HepG2 (cell line): ENCODE measurements around the gene ZNF3. TPM values are rescaled to one million over a fixed set of nuclear protein-coding genes. Genes with fewer than 3 reads are reported as not detected.

Source experiments
- AHDC1 ChIP-seq: sonication (generic); formaldehyde crosslinking; IDR thresholded peaks from 2 replicates; pipeline ENCODE4 v1.5.1; 2020; ENCODE audit warnings: mild to moderate bottlenecking, missing genetic modification reagents, borderline replicate concordance
- AKAP8 ChIP-seq: sonication (generic); formaldehyde crosslinking; IDR thresholded peaks from 2 replicates; pipeline ENCODE4 v1.5.1; 2020; ENCODE audit warnings: mild to moderate bottlenecking, missing genetic modification reagents
- EED ChIP-seq: sonication (generic); formaldehyde crosslinking; IDR thresholded peaks from 2 replicates; pipeline ENCODE4 v1.5.0; 2020; ENCODE audit warnings: mild to moderate bottlenecking, missing genetic modification reagents
- GPBP1L1 ChIP-seq: sonication (generic); formaldehyde crosslinking; IDR thresholded peaks from 2 replicates; pipeline ENCODE4 v1.5.0; 2020; ENCODE audit warnings: mild to moderate bottlenecking, missing genetic modification reagents
- GTF2F1 ChIP-seq: fragments of 150-350 bp; IDR thresholded peaks from 2 replicates; pipeline ENCODE4 v1.6.1; 2014; ENCODE audit warnings: low read length
- MTA3 ChIP-seq: sonication (generic); formaldehyde crosslinking; IDR thresholded peaks from 2 replicates; pipeline ENCODE4 v1.4.0; 2020; ENCODE audit warnings: missing genetic modification reagents
- MTF1 ChIP-seq: sonication (generic); formaldehyde crosslinking; IDR thresholded peaks from 2 replicates; pipeline ENCODE4 v1.5.0; 2020; ENCODE audit warnings: missing genetic modification reagents
- NR1H2 ChIP-seq: sonication (generic); formaldehyde crosslinking; IDR thresholded peaks from 2 replicates; pipeline ENCODE4 v1.8.1; 2022; ENCODE audit warnings: low read depth, missing genetic modification reagents, borderline replicate concordance
- RBFOX2 ChIP-seq: fragments of 200-400 bp; formaldehyde crosslinking; IDR thresholded peaks from 2 replicates; pipeline ENCODE4 v1.6.1; 2017; ENCODE audit warnings: low read depth, mild to moderate bottlenecking, low read length
- SCMH1 ChIP-seq: sonication (generic); formaldehyde crosslinking; IDR thresholded peaks from 2 replicates; pipeline ENCODE4 v1.9.0; 2021; ENCODE audit warnings: missing genetic modification reagents, mild to moderate bottlenecking, borderline replicate concordance
- SOX13 ChIP-seq, 3 experiments: fragments of 450-650 bp in 1 of 3; sonication (generic) in 1 of 3; formaldehyde crosslinking in 1 of 3; IDR thresholded peaks in 2 of 3; conservative IDR thresholded peaks in 1 of 3; 2 replicates each; pipeline versions ENCODE4 v1.5.0 to v1.6.1; 2016 to 2020; ENCODE audit warnings: antibody characterized with exemption in 1 of 3, mild to moderate bottlenecking in 1 of 3, missing compliant biosample characterization in 1 of 3, missing genetic modification reagents in 1 of 3, moderate library complexity in 1 of 3
- SP1 ChIP-seq, 2 experiments: fragments of 450-650 bp in 1 of 2; sonication (generic) in 1 of 2; formaldehyde crosslinking in 1 of 2; IDR thresholded peaks; 2 replicates each; pipeline versions ENCODE4 v1.4.0 to v1.6.1; 2016 to 2020; ENCODE audit warnings: missing genetic modification reagents in 1 of 2
- YY1 ChIP-seq: IDR thresholded peaks from 2 replicates; pipeline ENCODE4 v1.6.1; 2011; ENCODE audit warnings: low read length, low read depth, moderate library complexity, mild to moderate bottlenecking; ENCODE audit not compliant: insufficient read depth, insufficient replicate concordance
- ZNF512B ChIP-seq: sonication (generic); formaldehyde crosslinking; IDR thresholded peaks from 2 replicates; pipeline ENCODE4 v1.5.1; 2020; ENCODE audit warnings: missing genetic modification reagents, mild to moderate bottlenecking, borderline replicate concordance
- polyA plus RNA-seq, 8 experiments: library from polyadenylated mRNA; depleted of rRNA in 3 of 8; stranded (reverse) in 7 of 8; unstranded in 1 of 8; fragments of >200 nt; fragmentation: Illumina TruSeq in 4 of 8; extraction: Trizol in 4 of 8; gene quantifications; 2 replicates each; pipeline versions ENCODE4 v1.2.1 to v1.2.3, GENCODE V29; 2011 to 2016; ENCODE audit warnings: low read depth in 4 of 8, missing spikeins in 1 of 8, mixed read lengths in 1 of 8; ENCODE audit not compliant: insufficient read depth in 1 of 8
- total RNA-seq, 5 experiments: library from RNA; depleted of rRNA; stranded (reverse); fragments of >200 nt; fragmentation: Illumina TruSeq; extraction: Trizol; gene quantifications; 2 replicates each; pipeline ENCODE4 v1.2.3, GENCODE V29; 2016; ENCODE audit warnings: low read depth in 1 of 5

The ZNF3 gene
- total and polyA plus RNA-seq, 2 of the 13 experiments (the other 11 are each of a cell fraction or from before 2014, with no cell fraction given): 33.7 to 56.9 TPM

GRCh38 chr7:100126931-100127865 is 45.7 kb upstream of the ZNF3 start, which contains the start of gene MBLAC1 (continued):
- 0 out of 2 replicates have a peak, but pooled peaks have one; percentile 21 for TF ChIP-seq ZNF512B (CRISPR knock-in tag)
- no peak; the same call in 1 of the 2 replicates for TF ChIP-seq AHDC1
- no peak; the same call in 1 of the 2 replicates for TF ChIP-seq AKAP8 (CRISPR knock-in tag)
- no peak for TF ChIP-seq GTF2F1
- no peak for TF ChIP-seq SCMH1
- no peak for TF ChIP-seq GPBP1L1 (CRISPR knock-in tag)
- peak; percentile 80 for TF ChIP-seq RBFOX2
- TF ChIP-seq YY1: peak; percentile 92
- no peak for TF ChIP-seq SP1 (IDR thresholded peaks at IDR 0.05)
- TF ChIP-seq SP1 (CRISPR knock-in tag; IDR thresholded peaks at IDR 0.05): peak; percentile 29; the same call in 1 of the 2 replicates
- 0 out of 2 replicates have a peak, but pooled peaks have one; percentile 9 for TF ChIP-seq MTF1
- no peak for TF ChIP-seq SOX13 (IDR thresholded peaks at IDR 0.05)
- 0 out of 4 replicates have a peak, but pooled peaks of 1 of the 2 experiments have one; percentile 3 for TF ChIP-seq SOX13 (CRISPR knock-in tag; conservative IDR thresholded peaks at IDR 0.05 in 1 of 2, IDR thresholded peaks at IDR 0.05 in 1 of 2)
- TF ChIP-seq EED: no peak
- no peak for TF ChIP-seq MTA3 (CRISPR knock-in tag)
- no peak for TF ChIP-seq NR1H2 (CRISPR knock-in tag)
